Measurements from ENCODE around the gene NOD1.

Gene NOD1

GRCh38 chr7:30522159-30522558, 43.6 kb upstream of the NOD1 start:
- TF ChIP-seq, protein P1, sequence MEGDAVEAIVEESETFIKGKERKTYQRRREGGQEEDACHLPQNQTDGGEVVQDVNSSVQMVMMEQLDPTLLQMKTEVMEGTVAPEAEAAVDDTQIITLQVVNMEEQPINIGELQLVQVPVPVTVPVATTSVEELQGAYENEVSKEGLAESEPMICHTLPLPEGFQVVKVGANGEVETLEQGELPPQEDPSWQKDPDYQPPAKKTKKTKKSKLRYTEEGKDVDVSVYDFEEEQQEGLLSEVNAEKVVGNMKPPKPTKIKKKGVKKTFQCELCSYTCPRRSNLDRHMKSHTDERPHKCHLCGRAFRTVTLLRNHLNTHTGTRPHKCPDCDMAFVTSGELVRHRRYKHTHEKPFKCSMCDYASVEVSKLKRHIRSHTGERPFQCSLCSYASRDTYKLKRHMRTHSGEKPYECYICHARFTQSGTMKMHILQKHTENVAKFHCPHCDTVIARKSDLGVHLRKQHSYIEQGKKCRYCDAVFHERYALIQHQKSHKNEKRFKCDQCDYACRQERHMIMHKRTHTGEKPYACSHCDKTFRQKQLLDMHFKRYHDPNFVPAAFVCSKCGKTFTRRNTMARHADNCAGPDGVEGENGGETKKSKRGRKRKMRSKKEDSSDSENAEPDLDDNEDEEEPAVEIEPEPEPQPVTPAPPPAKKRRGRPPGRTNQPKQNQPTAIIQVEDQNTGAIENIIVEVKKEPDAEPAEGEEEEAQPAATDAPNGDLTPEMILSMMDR (IDR thresholded peaks at IDR 0.05; ENCODE audit: control insufficient read depth, extremely low read depth, insufficient read depth), result no peak
- no peak for DNase-seq (ENCODE audit: low read depth)

GRCh38 chr7:30521532-30521931, 42.9 kb upstream of the NOD1 start:
- no peak overlapping the region for H3K4me3 ChIP-seq (ENCODE audit: low read depth, low read length)
- TF ChIP-seq, protein P1 (IDR thresholded peaks at IDR 0.05; ENCODE audit: control insufficient read depth, extremely low read depth, insufficient read depth), result no peak
- DNase-seq (ENCODE audit: low read depth), result no peak

More at GRCh38 chr7:30522159-30522558, 43.6 kb upstream of the NOD1 start:
- no peak overlapping the region for H3K4me3 ChIP-seq (ENCODE audit: low read depth, low read length)

DNA sequence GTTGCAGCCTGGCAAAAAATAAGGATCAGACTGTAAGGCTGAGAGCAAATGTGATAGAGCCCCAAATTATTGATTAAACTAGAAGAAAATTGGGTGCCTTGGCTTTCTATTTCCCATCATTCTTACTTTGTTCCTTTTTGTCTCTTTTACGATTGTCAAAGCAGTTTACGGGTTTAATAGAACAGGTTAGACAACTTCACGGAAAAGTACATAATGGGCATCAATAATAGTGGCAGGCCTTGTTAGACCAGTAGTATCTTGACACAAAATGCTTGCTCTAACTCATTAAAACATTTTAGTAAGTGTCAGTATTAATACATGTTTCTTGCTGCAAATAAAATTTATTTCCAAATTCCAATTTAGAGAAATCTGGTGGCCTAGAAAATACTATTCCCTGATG, 40.5 kb upstream of the NOD1 start:
- peak overlapping the region; percentile 22 for H3K4me3 ChIP-seq (ENCODE audit: low read depth, low read length)
- TF ChIP-seq, protein P1 (IDR thresholded peaks at IDR 0.05; ENCODE audit: control insufficient read depth, extremely low read depth, insufficient read depth), result no peak
- peak; percentile 89 for DNase-seq (ENCODE audit: low read depth)

GRCh38 chr7:30515761-30516160, 37.2 kb upstream of the NOD1 start:
- DNase-seq (ENCODE audit: low read depth), result no peak
- TF ChIP-seq, protein P1 (IDR thresholded peaks at IDR 0.05; ENCODE audit: control insufficient read depth, extremely low read depth, insufficient read depth), result no peak

GRCh38 chr7:30514776-30515175, 36.2 kb upstream of the NOD1 start:
- TF ChIP-seq, protein P1 (IDR thresholded peaks at IDR 0.05; ENCODE audit: control insufficient read depth, extremely low read depth, insufficient read depth), result no peak
- no peak overlapping the region for H3K4me3 ChIP-seq (ENCODE audit: low read depth, low read length)
- no peak for DNase-seq (ENCODE audit: low read depth)

More at GRCh38 chr7:30515761-30516160, 37.2 kb upstream of the NOD1 start:
- H3K4me3 ChIP-seq (ENCODE audit: low read depth, low read length), result no peak overlapping the region

GRCh38 chr7:30514177-30514576, 35.6 kb upstream of the NOD1 start:
- H3K4me3 ChIP-seq (ENCODE audit: low read depth, low read length), result no peak overlapping the region
- TF ChIP-seq, protein P1 (IDR thresholded peaks at IDR 0.05; ENCODE audit: control insufficient read depth, extremely low read depth, insufficient read depth), result no peak
- no peak for DNase-seq (ENCODE audit: low read depth)

- no peak for DNase-seq (ENCODE audit: low read depth)
- no peak overlapping the region for H3K4me3 ChIP-seq (ENCODE audit: low read depth, low read length)
- TF ChIP-seq, protein P1 (IDR thresholded peaks at IDR 0.05; ENCODE audit: control insufficient read depth, extremely low read depth, insufficient read depth), result no peak
These were observed 35.2 kb upstream of the NOD1 start for GRCh38 chr7:30513762-30514161.

All from LNCaP clone FGC (cell line).